Esophagus mucosa (tissue), 1 donor: ENCODE data around the gene PTPMT1. TPM values are rescaled to one million over a fixed set of nuclear protein-coding genes. Genes with fewer than 3 reads are reported as not detected.
A peak's percentile ranks its signal among the peaks of the same experiment; 100 is the strongest.
"Not testable (repeated sequence)": the region's sequence is repeated elsewhere in the genome, so short reads cannot be mapped to it uniquely, and the experiment has no call there.

ENCODE experiments used
- ATAC-seq: fragments of 200-7000 bp; cut with Tn5 transposase; one replicate; pipeline ENCODE4 v1.9.1; 2020
- total RNA-seq: library from RNA; stranded (reverse); gene quantifications from one replicate; pipeline ENCODE4 v1.2.4, GENCODE V29; 2023
- donor health status: DM: yes; HTN: yes; CAD: no.

Gene PTPMT1
- total RNA-seq: 29.6 TPM

DNA sequence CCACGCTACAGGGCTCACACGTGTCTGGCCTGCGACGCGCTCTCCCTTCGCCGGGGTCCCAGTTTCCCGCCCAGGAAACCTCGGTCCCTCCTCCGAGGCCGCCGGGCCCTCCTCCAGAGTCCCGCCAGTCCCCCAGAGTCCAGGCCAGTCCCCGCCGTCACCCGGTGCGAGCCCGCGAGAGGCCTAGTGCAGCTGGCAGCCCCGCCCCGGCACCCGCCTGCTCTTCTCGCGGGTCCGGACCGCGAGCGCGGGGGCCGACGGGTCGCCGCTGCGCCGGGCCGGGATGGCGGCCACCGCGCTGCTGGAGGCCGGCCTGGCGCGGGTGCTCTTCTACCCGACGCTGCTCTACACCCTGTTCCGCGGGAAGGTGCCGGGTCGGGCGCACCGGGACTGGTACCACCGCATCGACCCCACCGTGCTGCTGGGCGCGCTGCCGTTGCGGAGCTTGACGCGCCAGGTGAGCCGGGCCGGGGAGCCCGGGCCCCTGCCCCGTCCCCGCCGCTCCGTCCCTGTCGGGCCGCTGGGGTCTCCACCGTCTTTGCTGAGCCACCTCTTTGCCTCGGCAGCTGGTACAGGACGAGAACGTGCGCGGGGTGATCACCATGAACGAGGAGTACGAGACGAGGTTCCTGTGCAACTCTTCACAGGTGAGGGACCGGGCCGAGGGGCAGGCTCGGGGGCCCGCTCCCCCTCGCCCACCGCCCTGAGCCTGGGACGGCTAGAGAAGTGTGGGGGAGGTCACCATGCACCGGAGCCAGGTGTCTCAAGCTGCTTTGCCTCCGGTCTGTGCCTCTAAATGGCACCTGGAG, at the start of gene PTPMT1:
PTPMT1 (plus strand) TSS at position 260 of the 809 bp plus-strand sequence; CDS start at position 284, 24 bp downstream.
- ATAC-seq: peak; percentile 93

GRCh38 chr11:47516155-47516554, 49.2 kb upstream of the PTPMT1 start:
- no peak for ATAC-seq

- ATAC-seq: no peak
Measured at GRCh38 chr11:47516984-47517853, 48.2 kb upstream of the PTPMT1 start.

DNA sequence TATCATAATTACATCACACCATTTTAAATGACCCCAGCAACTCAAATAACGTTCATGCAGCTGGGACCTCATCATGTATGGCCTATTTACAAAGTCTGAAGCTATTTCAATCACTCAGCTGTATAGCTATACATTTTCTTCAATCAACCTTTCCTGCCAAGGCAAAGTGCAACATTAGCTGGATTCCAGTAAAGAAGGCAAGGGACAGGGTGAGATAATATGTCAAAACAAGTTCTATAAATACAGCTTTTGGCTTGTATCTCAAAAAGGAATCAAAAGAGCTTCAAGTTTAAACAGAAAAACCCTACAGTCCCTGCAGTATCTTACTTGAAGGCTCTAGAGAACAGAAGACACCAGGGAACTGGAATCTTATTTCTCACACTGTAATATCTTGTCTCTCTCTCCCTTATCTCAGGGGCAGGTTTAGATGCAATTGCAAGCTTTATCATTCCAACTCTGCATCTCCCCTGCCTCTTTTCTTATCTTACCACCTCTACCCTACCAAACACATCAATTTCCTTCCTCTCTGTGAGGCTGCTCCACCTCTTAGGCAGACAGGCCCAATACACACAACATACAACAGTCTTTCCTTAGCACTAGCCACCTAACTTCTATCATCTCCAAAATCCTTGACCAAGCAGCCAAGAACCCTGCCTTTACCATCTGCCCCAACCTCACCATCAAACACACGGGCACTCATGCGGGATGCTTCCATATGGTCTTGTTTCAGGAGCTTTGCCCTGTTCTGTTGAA, 47.0 kb upstream of the PTPMT1 start:
- ATAC-seq: no peak

- peak; percentile 75 for ATAC-seq
Measured at GRCh38 chr11:47523490-47524225, 41.7 kb upstream of the PTPMT1 start.

GRCh38 chr11:47524291-47524874, 41.0 kb upstream of the PTPMT1 start:
- peak; percentile 61 for ATAC-seq

DNA sequence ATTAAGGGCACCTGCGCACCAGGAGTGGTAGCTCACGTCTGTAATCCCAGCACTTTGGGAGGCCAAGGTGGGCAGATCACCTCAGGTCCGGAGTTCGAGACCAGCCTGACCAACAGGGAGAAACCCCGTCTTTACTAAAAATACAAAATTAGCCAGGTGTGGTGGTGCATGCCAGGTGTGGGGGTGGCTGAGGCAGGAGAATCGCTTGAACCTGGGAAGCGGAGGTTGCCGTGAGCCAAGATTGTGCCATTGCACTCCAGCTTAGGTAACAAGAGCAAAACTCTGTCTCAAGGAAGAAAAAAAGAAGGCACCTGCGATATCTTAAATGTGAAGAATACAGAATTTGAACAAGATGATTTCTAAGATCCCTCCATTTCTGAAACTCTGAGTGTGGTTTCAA, 39.4 kb upstream of the PTPMT1 start:
- ATAC-seq: not testable (repeated sequence)

- ATAC-seq: no peak
Measured at GRCh38 chr11:47527186-47527585, 38.2 kb upstream of the PTPMT1 start.

DNA sequence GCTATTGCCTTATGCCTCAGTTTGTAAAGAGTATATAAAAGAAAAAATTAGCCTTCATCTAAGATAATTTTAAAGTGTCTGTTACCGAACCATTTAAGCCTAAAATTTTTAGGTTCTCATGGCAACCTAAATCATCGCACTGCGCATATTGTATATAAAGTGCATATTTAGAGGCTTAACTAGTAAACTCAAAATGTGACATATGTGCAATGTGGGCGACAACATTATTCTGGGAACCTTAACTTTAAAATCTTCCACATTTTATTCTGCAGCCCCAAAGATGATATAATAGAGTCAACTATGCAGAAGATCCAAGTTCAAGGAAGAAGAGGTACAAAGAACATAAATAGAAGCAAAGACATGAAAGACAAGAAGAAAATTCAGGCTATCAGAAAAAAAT, 35.4 kb upstream of the PTPMT1 start:
- no peak for ATAC-seq

- ATAC-seq: not testable (repeated sequence)
Measured at GRCh38 chr11:47530721-47531120, 34.7 kb upstream of the PTPMT1 start.

DNA sequence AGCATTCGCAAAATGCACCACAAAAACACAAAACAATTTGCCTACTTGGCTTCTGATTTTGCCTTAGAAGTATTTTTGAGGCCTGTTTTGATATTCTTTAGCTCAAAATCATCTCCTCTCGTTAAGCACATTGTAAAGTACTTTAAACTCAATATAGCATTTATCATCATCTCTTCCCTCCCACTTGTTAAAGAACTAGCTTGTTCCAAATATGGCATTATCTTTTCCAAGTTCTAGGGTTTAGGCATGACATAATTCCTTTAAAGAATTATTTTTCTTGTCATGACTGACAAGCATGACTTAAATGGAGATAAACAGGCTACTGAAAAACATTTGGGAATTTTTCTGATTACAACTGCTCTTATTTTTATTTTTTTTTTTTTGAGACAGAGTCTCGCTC, 33.7 kb upstream of the PTPMT1 start:
- ATAC-seq: no peak

DNA sequence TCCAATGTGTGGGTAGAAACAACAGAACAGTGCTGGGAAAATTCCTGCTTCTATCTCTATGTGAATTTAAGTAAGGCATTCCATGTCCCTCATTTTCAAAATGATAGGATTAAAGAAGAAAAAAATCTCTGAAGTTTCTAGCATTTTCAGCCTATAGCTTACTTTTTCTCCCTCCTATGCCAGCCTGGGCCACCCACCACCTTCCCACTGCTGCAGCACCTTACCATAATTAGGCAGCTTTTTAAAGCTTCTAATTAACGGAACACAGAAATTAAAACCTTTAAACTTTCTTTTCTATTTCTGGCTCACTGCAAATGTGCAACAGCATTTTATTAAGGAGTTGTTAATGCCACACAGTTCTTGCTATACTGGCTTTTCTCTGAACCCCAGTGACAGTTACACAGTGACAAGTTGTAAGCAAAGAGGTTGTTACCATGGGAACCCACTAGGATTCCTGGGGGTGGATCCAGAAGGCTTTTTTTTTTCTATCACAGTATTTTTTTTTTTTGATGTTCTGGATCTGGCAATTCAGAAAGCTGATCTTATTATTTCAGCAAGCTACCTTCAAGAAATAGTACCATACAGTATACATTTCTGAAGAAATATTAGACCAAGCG, 32.7 kb upstream of the PTPMT1 start:
- no peak for ATAC-seq

DNA sequence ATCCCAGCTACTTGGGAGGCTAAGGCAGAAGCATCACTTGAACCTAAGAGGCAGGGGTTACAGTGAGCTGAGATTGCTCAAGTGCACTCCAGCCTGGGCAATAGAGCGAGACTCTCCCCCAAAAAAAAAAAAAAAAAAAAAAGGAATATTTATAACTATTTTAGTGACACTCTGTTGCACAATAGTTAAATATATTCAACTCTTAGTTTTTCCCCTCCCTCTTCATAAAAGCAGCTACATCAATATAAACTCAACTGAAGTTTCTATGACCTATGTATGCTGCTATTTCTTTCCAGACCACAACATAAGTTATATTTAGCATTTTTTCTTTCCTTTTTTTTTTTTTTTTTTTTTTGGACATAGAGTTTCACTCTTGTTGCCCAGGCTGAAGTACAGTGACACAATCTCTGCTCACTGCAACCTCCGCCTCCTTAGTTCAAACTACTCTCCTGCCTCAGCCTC, 31.7 kb upstream of the PTPMT1 start:
- ATAC-seq: no peak

DNA sequence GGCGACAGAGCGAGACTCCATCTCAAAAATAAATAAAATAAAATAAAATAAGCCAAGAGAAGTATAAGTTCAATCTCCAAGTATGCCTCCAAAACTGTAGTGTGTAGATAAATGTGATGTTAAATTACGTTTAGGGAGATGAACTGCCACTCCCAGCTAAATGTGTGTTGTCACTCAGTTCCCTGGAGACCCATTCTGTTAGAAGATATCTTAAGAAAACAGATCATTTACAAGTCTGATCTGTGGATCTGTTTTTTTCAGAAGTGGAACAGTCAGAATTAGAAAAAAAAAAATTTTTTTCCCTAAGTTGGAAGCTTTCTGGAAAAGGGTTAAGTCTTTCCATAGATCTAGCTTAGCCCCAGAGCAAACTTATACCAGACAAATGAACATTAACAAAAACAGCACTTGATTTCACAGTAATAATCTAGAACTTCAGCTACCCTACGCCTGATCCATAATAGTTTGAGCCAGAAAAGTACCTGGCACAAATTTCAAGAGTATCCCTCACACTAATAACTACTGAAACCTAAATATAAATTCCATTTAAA, 30.6 kb upstream of the PTPMT1 start:
- no peak for ATAC-seq

- ATAC-seq: no peak
Measured at GRCh38 chr11:47536915-47537314, 28.5 kb upstream of the PTPMT1 start.

- ATAC-seq: no peak
Measured at GRCh38 chr11:47538741-47539565, 26.4 kb upstream of the PTPMT1 start.

DNA sequence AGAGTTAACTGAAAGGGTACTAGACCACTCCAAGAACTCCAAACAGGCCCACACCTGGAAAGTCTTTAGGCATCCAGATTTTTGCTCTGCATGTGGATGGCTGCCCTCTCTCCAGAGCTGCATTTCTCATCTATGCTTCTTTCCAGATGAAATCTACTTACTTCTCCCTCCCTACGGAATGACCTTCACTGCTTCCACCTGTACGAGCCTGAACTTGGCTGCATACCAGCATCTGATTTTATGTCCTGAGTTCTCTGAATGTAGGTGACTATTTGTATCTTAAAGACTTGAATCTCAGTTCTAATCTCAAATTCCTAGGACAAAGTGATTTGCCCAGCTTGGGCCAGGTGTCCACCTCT, 25.7 kb upstream of the PTPMT1 start:
- peak; percentile 37 for ATAC-seq

DNA sequence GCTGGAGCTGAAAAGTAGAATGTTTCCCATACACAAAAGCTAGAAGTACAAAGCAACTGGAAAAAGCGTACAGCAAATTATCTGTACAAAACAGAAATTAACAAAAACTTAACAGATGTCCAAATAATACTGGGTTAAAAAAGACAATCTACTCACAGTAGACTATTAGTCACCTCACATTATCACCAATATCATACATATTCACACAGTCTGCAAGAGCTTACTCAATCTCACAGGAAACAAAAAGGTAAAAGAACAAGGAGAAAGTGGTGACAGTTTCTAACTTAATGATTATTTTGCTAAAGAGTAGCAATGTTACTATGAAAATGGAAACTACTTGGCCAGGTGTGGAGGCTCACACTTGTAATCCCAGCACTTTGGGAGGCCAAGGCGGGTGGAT, 24.3 kb upstream of the PTPMT1 start:
- no peak for ATAC-seq

DNA sequence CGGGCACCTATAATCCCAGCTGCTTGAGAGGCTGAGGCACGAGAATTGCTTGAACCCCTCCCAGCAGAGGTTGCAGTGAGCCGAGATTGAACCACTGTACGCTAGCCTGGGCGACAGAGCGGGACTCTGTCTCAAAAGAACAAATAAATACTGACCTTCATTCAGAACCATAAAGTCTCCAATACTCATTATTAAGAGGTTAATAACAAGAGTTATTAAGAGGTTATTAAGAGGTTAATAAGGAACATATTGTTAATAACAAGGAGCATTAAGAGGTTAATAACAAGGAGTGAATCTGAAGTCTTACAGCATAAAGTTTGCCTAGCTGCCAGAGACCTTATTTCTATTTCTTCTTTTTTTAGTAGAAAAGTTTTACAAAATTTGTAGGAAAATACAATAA, 20.1 kb upstream of the PTPMT1 start:
- no peak for ATAC-seq

GRCh38 chr11:47546274-47546673, 19.1 kb upstream of the PTPMT1 start:
- ATAC-seq: not testable (repeated sequence)
